Activated naive CD8-positive, alpha-beta T cell treated with anti-CD3 and anti-CD28 coated beads for 36 hours (primary cell): ENCODE data around the gene ARHGAP8. TPM values are rescaled to one million over a fixed set of nuclear protein-coding genes. Genes with fewer than 3 reads are reported as not detected.

ENCODE experiments used
- DNase-seq: peaks from one replicate; pipeline ENCODE4 v3.0.0; 2021
- H3K27ac Mint-ChIP-seq: one replicate; pipeline ENCODE4 v1.8.0; 2022; ENCODE audit warnings: mild to moderate bottlenecking, moderate library complexity, mixed read lengths
- H3K27me3 Mint-ChIP-seq: one replicate; pipeline ENCODE4 v1.8.0; 2022; ENCODE audit warnings: mild to moderate bottlenecking, mixed read lengths
- H3K36me3 Mint-ChIP-seq: one replicate; pipeline ENCODE4 v1.8.0; 2021; ENCODE audit warnings: mild to moderate bottlenecking, mixed read lengths
- H3K4me1 Mint-ChIP-seq: one replicate; pipeline ENCODE4 v1.8.0; 2021; ENCODE audit warnings: mixed read lengths
- H3K4me3 Mint-ChIP-seq: one replicate; pipeline ENCODE4 v1.8.0; 2022; ENCODE audit warnings: mild to moderate bottlenecking, moderate library complexity, mixed read lengths
- H3K9me3 Mint-ChIP-seq: one replicate; pipeline ENCODE4 v1.8.0; 2022; ENCODE audit warnings: mixed read lengths
- total RNA-seq, 2 experiments: library from RNA; stranded (reverse); gene quantifications; one replicate each; pipeline ENCODE4 v1.2.3, GENCODE V29; 2021

Gene ARHGAP8
- 1 to 10 TPM; 3.2 TPM for total RNA-seq

- Mint-ChIP-seq H3K4me1 (peaks cover 5% of the 10 kb centered on the region), H3K27me3 (peaks cover 52% of the 10 kb centered on the region), H3K9me3 (no peaks in the 10 kb centered on the region), H3K36me3 (no peaks in the 10 kb centered on the region), H3K27ac (peak within 1 kb of the TSS; percentile 45), H3K4me3 (peak within 1 kb of the TSS; percentile 81)
- DNase-seq: peak; percentile 35
Measured at GRCh38 chr22:44752285-44753188, at the start of gene ARHGAP8. Gene ARHGAP8, plus strand, starts transcription at chr22:44752575. Its CDS starts 33,953 bp downstream, at chr22:44786528.

- peaks cover 24% of the 10 kb centered on the region for H3K4me1 Mint-ChIP-seq
Measured at GRCh38 chr22:44703255-44703870, 49.0 kb upstream of the ARHGAP8 start.

GRCh38 chr22:44704159-44705021 is 48.0 kb upstream of the ARHGAP8 start:
- no peak for DNase-seq
- H3K27me3 Mint-ChIP-seq: no peaks in the 10 kb centered on the region
- H3K4me1 Mint-ChIP-seq: peaks cover 31% of the 10 kb centered on the region
- no peaks in the 10 kb centered on the region for H3K9me3 Mint-ChIP-seq
- no peak overlapping the region for H3K4me3 Mint-ChIP-seq
- H3K27ac Mint-ChIP-seq: no peak overlapping the region
- peaks cover 6% of the 10 kb centered on the region for H3K36me3 Mint-ChIP-seq

More at GRCh38 chr22:44703255-44703870, 49.0 kb upstream of the ARHGAP8 start:
- no peaks in the 10 kb centered on the region for H3K9me3 Mint-ChIP-seq
- DNase-seq: no peak
- peaks cover 4% of the 10 kb centered on the region for H3K36me3 Mint-ChIP-seq
- H3K4me3 Mint-ChIP-seq: peak overlapping the region; percentile 79
- H3K27ac Mint-ChIP-seq: peak overlapping the region; percentile 16
- H3K27me3 Mint-ChIP-seq: no peaks in the 10 kb centered on the region

DNA sequence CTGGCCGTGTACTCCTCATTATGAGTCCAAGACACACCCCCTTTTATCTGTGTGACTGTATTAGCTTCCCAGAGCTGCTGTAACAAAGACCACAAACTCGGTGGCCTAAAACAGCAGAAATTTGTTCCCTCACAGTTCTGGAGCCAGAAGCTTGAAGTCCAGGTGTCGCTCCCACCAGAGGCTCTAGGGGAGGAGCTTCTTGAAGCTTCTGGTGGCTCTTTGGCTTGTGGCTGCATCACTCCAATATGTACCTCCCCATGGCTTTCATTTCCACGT is 47.4 kb upstream of the ARHGAP8 start:
- Mint-ChIP-seq H3K27me3 (no peaks in the 10 kb centered on the region), H3K4me3 (no peak overlapping the region), H3K4me1 (peaks cover 33% of the 10 kb centered on the region), H3K36me3 (peaks cover 6% of the 10 kb centered on the region), H3K27ac (no peak overlapping the region), H3K9me3 (no peaks in the 10 kb centered on the region)
- no peak for DNase-seq

DNA sequence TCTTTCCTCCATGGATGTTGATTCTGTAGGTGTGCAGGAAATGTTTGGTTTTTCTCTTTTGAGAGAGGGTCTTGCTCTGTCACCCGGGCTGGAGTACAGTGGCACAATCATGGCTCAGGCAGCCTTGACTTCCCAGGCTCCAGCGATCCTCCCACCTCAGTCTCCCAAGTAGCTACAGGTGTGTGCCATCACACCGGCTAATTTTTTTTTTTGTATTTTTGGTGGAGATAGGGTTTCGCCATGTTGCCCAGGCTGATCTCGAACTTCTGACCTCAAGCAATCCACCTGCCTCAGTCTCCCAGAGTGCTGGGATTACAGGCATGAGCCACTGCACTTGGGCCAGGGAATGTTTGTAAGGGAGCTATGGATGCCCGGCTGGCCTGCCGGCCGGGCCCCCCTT is 45.9 kb upstream of the ARHGAP8 start:
- Mint-ChIP-seq H3K27me3 (no peaks in the 10 kb centered on the region), H3K4me1 (peaks cover 46% of the 10 kb centered on the region), H3K9me3 (no peaks in the 10 kb centered on the region), H3K27ac (no peak overlapping the region), H3K4me3 (no peak overlapping the region), H3K36me3 (peaks cover 6% of the 10 kb centered on the region)
- DNase-seq: no peak

DNA sequence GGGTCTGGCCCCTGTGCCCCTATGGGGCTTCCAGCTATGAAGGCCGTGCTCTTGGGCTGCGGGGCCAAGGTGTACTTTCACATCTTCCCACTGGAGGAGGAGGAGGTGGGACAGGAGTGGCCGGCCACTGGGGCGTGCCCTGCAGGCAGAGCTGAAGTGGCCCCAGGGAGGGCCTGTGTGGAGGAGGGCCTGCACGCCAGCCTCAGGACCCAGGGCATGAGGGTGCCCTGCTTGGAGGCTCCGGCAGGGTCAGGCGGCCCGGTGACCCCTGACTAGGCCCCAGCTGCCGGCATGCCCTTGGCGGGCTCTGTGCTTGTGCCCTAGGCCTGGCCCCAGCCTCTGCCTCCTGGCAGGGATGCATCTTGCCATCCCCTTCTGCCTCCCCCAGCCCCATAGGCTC is 45.2 kb upstream of the ARHGAP8 start:
- H3K9me3 Mint-ChIP-seq: no peaks in the 10 kb centered on the region
- peaks cover 43% of the 10 kb centered on the region for H3K4me1 Mint-ChIP-seq
- no peaks in the 10 kb centered on the region for H3K27me3 Mint-ChIP-seq
- peaks cover 6% of the 10 kb centered on the region for H3K36me3 Mint-ChIP-seq
- H3K27ac Mint-ChIP-seq: peak overlapping the region; percentile 38
- H3K4me3 Mint-ChIP-seq: no peak overlapping the region
- no peak for DNase-seq

- Mint-ChIP-seq H3K4me3 (no peak overlapping the region), H3K9me3 (no peaks in the 10 kb centered on the region)
Measured at GRCh38 chr22:44707752-44708151, 44.6 kb upstream of the ARHGAP8 start.

DNA sequence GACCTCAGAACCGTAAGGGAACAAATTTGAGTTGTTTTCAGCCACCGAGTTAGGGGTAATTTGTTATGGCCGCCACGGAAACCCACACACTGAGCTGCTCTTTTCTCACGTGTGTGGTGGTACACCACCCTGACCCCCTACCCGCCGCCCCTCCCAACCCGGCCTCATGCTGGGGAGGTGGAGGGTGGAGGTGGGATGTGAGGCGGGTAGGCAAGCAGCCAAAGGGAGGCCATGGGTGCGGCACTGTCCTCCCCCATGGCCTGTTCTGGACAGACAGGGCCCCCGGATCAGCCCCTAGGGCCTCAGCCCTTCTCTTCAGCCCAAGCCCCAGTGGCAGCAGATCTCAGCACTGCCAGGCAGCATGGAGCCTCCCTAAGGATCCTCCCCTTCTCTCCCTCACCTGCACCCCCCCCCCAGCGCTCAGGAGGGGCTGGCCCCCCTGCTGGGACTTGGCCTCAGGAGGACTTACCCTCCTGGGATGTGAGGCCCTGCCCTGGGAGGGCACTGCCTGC is 42.4 kb upstream of the ARHGAP8 start:
- H3K27me3 Mint-ChIP-seq: no peaks in the 10 kb centered on the region
- H3K27ac Mint-ChIP-seq: peak overlapping the region; percentile 83

More at GRCh38 chr22:44707752-44708151, 44.6 kb upstream of the ARHGAP8 start:
- no peak for DNase-seq
- Mint-ChIP-seq H3K36me3 (peaks cover 6% of the 10 kb centered on the region), H3K4me1 (peaks cover 46% of the 10 kb centered on the region), H3K27me3 (no peaks in the 10 kb centered on the region), H3K27ac (peak overlapping the region; percentile 51)

DNA sequence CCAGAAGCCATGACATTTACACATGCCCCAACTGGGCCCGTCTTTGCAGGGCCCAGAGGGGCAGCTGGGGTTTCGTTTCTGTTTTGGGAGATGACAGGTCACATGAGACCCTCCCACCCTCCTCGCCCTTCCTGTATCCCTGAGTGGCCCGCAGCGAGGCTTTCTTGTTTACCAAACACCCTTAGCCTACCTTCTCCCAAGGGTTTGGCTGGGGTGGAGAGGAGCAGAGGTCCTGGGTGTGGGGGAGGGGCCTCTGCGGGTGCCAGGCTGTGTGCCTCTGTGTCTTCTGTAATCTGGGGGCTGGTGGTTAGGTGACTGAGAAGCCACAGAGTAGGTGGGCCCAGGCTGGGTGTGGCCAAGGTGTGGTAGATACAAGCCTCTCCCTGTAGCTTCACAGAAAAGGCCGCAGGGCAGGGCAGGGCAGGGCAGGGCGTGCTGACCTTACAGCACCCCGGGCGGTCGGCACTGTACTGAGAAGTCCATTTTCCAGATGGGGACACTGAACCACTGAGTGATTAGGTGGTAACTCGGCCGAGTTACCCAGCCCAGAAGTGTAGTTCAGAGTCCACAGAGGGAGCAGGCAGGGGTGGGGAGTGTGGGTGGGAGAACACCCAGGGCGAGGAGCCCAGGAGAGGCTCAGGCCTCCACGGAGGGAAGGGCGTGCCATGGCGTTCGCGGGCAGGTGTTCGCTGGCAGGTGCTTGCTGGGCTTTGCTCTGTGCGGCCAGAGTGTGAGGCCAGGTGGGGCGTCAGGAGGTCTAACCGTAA is 41.7 kb upstream of the ARHGAP8 start:
- H3K9me3 Mint-ChIP-seq: no peaks in the 10 kb centered on the region
- H3K4me3 Mint-ChIP-seq: peak overlapping the region; percentile 73
- peak; percentile 65 for DNase-seq
- peaks cover 33% of the 10 kb centered on the region for H3K4me1 Mint-ChIP-seq
- peak overlapping the region; percentile 83 for H3K27ac Mint-ChIP-seq
- H3K27me3 Mint-ChIP-seq: no peaks in the 10 kb centered on the region
- H3K36me3 Mint-ChIP-seq: peaks cover 3% of the 10 kb centered on the region

More for the DNA sequence above, 42.4 kb upstream of the ARHGAP8 start:
- Mint-ChIP-seq H3K36me3 (peaks cover 6% of the 10 kb centered on the region), H3K4me3 (peak overlapping the region; percentile 73), H3K9me3 (no peaks in the 10 kb centered on the region), H3K4me1 (peaks cover 34% of the 10 kb centered on the region)
- DNase-seq: no peak

GRCh38 chr22:44711241-44711560 is 41.2 kb upstream of the ARHGAP8 start:
- Mint-ChIP-seq H3K9me3 (no peaks in the 10 kb centered on the region), H3K36me3 (peaks cover 2% of the 10 kb centered on the region), H3K27ac (peak overlapping the region; percentile 83), H3K4me1 (peaks cover 29% of the 10 kb centered on the region), H3K4me3 (peak overlapping the region; percentile 73), H3K27me3 (no peaks in the 10 kb centered on the region)
- no peak for DNase-seq

DNA sequence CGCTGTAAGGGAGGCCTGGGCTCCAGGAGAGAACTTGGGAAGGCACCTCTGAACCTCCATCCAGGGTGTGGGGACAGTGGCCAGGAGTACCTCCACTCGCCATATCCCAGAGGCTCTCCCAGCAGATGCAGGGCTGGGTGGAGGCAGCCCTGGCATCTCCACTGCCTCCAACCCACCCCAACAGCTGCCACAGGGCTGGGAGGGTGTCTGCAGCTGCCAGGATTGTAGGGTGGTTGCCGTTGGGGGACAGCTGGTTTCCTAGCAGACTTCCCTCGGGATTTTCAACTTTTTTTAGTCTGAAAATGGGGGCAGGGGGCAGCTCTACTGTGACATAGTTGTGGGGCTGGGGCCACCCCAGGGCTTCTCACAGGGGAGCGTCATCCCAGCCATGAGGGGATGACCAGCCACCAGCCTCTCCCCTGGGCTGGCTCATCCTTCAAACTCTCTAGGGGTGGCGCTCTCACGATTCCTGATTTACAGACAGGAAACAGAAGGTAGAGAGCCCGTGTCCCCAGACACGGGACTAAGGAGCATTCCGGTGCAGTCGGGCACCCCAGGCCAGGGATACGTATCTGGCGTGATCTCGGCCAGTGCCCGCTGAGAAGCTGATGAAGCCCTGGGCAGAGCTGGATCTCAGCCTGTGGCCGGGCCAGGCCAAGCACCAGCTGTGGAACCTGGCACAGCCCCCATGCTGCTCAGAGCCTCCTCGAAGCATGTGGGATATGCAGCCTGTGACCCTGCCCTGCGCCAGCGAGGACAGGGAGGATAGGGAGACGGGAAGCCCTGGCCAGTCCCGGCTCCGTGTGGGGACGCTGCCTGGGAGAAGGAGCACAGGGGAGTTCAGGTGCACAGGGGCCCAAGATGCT is 40.5 kb upstream of the ARHGAP8 start:
- H3K4me3 Mint-ChIP-seq: no peak overlapping the region
- no peak for DNase-seq
- no peaks in the 10 kb centered on the region for H3K27me3 Mint-ChIP-seq
- H3K27ac Mint-ChIP-seq: no peak overlapping the region
- peaks cover 28% of the 10 kb centered on the region for H3K4me1 Mint-ChIP-seq
- H3K36me3 Mint-ChIP-seq: peaks cover 2% of the 10 kb centered on the region
- H3K9me3 Mint-ChIP-seq: no peaks in the 10 kb centered on the region

- no peak overlapping the region for H3K27ac Mint-ChIP-seq
- H3K4me1 Mint-ChIP-seq: peaks cover 26% of the 10 kb centered on the region
- H3K27me3 Mint-ChIP-seq: no peaks in the 10 kb centered on the region
- DNase-seq: no peak
- peaks cover 2% of the 10 kb centered on the region for H3K36me3 Mint-ChIP-seq
- H3K9me3 Mint-ChIP-seq: no peaks in the 10 kb centered on the region
- no peak overlapping the region for H3K4me3 Mint-ChIP-seq
Measured at GRCh38 chr22:44712962-44713361, 39.4 kb upstream of the ARHGAP8 start.

- no peaks in the 10 kb centered on the region for H3K9me3 Mint-ChIP-seq
- no peaks in the 10 kb centered on the region for H3K36me3 Mint-ChIP-seq
- DNase-seq: no peak
- no peak overlapping the region for H3K27ac Mint-ChIP-seq
- H3K4me3 Mint-ChIP-seq: no peak overlapping the region
- H3K4me1 Mint-ChIP-seq: peaks cover 23% of the 10 kb centered on the region
- no peaks in the 10 kb centered on the region for H3K27me3 Mint-ChIP-seq
Measured at GRCh38 chr22:44714703-44715350, 37.5 kb upstream of the ARHGAP8 start.
